Endothelial cell of umbilical vein (primary cell): Measurements from ENCODE around the gene TWIST2. TPM values are rescaled to one million over a fixed set of nuclear protein-coding genes. Genes with fewer than 3 reads are reported as not detected.

Experiments used
- BruUV-seq: library from RNA; stranded (reverse); fragments of 400-500 nt; replicated peaks from 2 replicates; lab custom pipeline; 2021; lab: Mats Ljungman, UMichigan
- CTCF ChIA-PET: fragments of 300-600, 350-600 bp; sonication (Branson Sonifier 250); formaldehyde crosslinking; loops from one replicate; lab custom pipeline; 2021; ENCODE audit warnings: antibody characterized with exemption, inconsistent platforms; lab: Charles Lee
- POLR2A ChIA-PET: fragments of 300-600, 350-600 bp; sonication (Branson Sonifier 250); formaldehyde crosslinking; loops from one replicate; lab custom pipeline; 2021; ENCODE audit warnings: antibody characterized with exemption, inconsistent platforms; lab: Charles Lee
- DNase-seq: peaks from one replicate; pipeline ENCODE4 v3.0.0-alpha.2; 2011; ENCODE audit warnings: low read depth, low spot score
- FAIRE-seq: peaks from 2 replicates; lab custom pipeline; 2011; peaks lifted over from hg19 to GRCh38; lab: Jason Lieb, UNC
- H2AFZ ChIP-seq: 2 replicates; pipeline ENCODE4 v1.6.0; 2012; ENCODE audit warnings: low read depth, low read length, control low read depth, inconsistent platforms
- H3K27ac ChIP-seq: 2 replicates; pipeline ENCODE4 v1.5.1; 2011; ENCODE audit warnings: low read depth, mild to moderate bottlenecking, control low read depth, low read length, moderate library complexity; ENCODE audit not compliant: insufficient read depth
- H3K27me3 ChIP-seq, 2 experiments: 2 replicates each; pipeline versions ENCODE4 v1.6.0 to v1.6.1; 2011; ENCODE audit warnings: low read length in 2 of 2, mixed read lengths in 1 of 2; ENCODE audit not compliant: control insufficient read depth in 2 of 2, insufficient read depth in 2 of 2
- H3K36me3 ChIP-seq, 2 experiments: 2 replicates in 1 of 2; 3 replicates in 1 of 2; pipeline ENCODE4 v1.5.1; 2011; ENCODE audit warnings: low read length in 2 of 2, mild to moderate bottlenecking in 1 of 2, moderate library complexity in 1 of 2; ENCODE audit not compliant: control insufficient read depth in 2 of 2, insufficient read depth in 2 of 2; ENCODE audit errors: extremely low read depth in 1 of 2
- H3K4me1 ChIP-seq: 3 replicates; pipeline ENCODE4 v1.5.1; 2011; ENCODE audit warnings: mild to moderate bottlenecking, low read length; ENCODE audit not compliant: control insufficient read depth, insufficient read depth; ENCODE audit errors: extremely low read depth
- H3K4me2 ChIP-seq: 2 replicates; pipeline ENCODE4 v1.6.1; 2011; ENCODE audit warnings: low read length, control low read depth, mixed read lengths; ENCODE audit not compliant: insufficient read depth
- H3K4me3 ChIP-seq, 3 experiments: fragments of 200-600 bp in 1 of 3; sonication (generic), shearing (Covaris generic) in 1 of 3; replicated peaks in 1 of 3; 2 replicates each; pipeline ENCODE4 v1.5.1; 2011 to 2016; ENCODE audit warnings: control low read depth in 3 of 3, low read length in 3 of 3, mild to moderate bottlenecking in 2 of 3, inconsistent platforms in 1 of 3, low read depth in 1 of 3, moderate library complexity in 1 of 3; ENCODE audit not compliant: insufficient read depth in 1 of 3
- H3K79me2 ChIP-seq: 2 replicates; pipeline ENCODE4 v1.6.0; 2012; ENCODE audit warnings: low read length, inconsistent platforms; ENCODE audit not compliant: control insufficient read depth, insufficient read depth
- H3K9ac ChIP-seq: replicated peaks from 2 replicates; pipeline ENCODE3; 2011; ENCODE audit warnings: low read length, control low read depth; ENCODE audit not compliant: insufficient read depth; ENCODE audit errors: extremely low read depth
- H3K9me1 ChIP-seq: replicated peaks from 3 replicates; pipeline ENCODE4 v1.6.0; 2011; ENCODE audit warnings: mild to moderate bottlenecking, low read length; ENCODE audit not compliant: control insufficient read depth, insufficient read depth; ENCODE audit errors: extremely low read depth
- H3K9me3 ChIP-seq: replicated peaks from 2 replicates; pipeline ENCODE4 v1.5.1; 2012; ENCODE audit warnings: low read length, inconsistent platforms; ENCODE audit not compliant: control insufficient read depth, insufficient read depth
- H4K20me1 ChIP-seq: replicated peaks from 2 replicates; pipeline ENCODE3; 2011; ENCODE audit warnings: mild to moderate bottlenecking, low read length; ENCODE audit not compliant: control insufficient read depth, insufficient read depth; ENCODE audit errors: extremely low read depth
- CTCF ChIP-seq, 2 donors: IDR thresholded peaks; 1 replicate in 1 of 2; 2 replicates in 1 of 2; pipeline ENCODE4 v1.5.1; 2011; ENCODE audit warnings: low read length in 2 of 2, mild to moderate bottlenecking in 2 of 2, moderate library complexity in 2 of 2, control low read depth in 1 of 2, inconsistent platforms in 1 of 2, low read depth in 1 of 2; ENCODE audit not compliant: insufficient read depth in 1 of 2; ENCODE audit errors: extremely low read depth in 1 of 2
- EZH2 ChIP-seq: IDR thresholded peaks from 2 replicates; pipeline ENCODE4 v1.6.1; 2012; ENCODE audit warnings: borderline replicate concordance, low read depth, mild to moderate bottlenecking, moderate library complexity, low read length, inconsistent platforms; ENCODE audit not compliant: severe bottlenecking
- FOS ChIP-seq: IDR thresholded peaks from 2 replicates; pipeline ENCODE4 v1.6.1; 2011; ENCODE audit warnings: mild to moderate bottlenecking, low read length, moderate library complexity, borderline replicate concordance; ENCODE audit not compliant: insufficient read depth
- GATA2 ChIP-seq: IDR thresholded peaks from 2 replicates; pipeline ENCODE4 v1.7.0; 2011; ENCODE audit warnings: low read depth, mild to moderate bottlenecking, moderate library complexity, mixed read lengths, low read length; ENCODE audit not compliant: insufficient read length, insufficient read depth
- JUN ChIP-seq: IDR thresholded peaks from 2 replicates; pipeline ENCODE4 v1.6.1; 2011; ENCODE audit warnings: borderline replicate concordance, low read depth; ENCODE audit not compliant: insufficient read length, insufficient read depth
- MYC ChIP-seq: IDR thresholded peaks from one replicate; pipeline ENCODE4 v1.6.1; 2011; ENCODE audit warnings: mild to moderate bottlenecking, low read depth, low read length
- POLR2A ChIP-seq: IDR thresholded peaks from 2 replicates; pipeline ENCODE4 v1.6.1; 2012; ENCODE audit warnings: low read depth, mild to moderate bottlenecking, control low read depth, low read length
- POLR2AphosphoS5 ChIP-seq: IDR thresholded peaks from 2 replicates; pipeline ENCODE4 v1.6.1; 2012; ENCODE audit warnings: low read depth, mild to moderate bottlenecking, control low read depth, low read length, moderate library complexity; ENCODE audit not compliant: insufficient read depth
- dilution Hi-C: fragments of 300-500 bp; cut with MboI; formaldehyde crosslinking; loops from one replicate; pipeline ENCODE4 v1.15.0; 2019; ENCODE audit warnings: low sequenced_read_pairs; ENCODE audit not compliant: extremely low pct_ligation_motif_present
- intact Hi-C: fragments of 100-400 bp; cut with micrococcal nuclease; formaldehyde crosslinking; loops from one replicate; pipeline ENCODE4 v1.10.0; 2022
- polyA plus RNA-seq, 4 experiments: library from polyadenylated mRNA; depleted of rRNA in 3 of 4; stranded (reverse) in 3 of 4; unstranded in 1 of 4; fragments of >200 nt; gene quantifications; 2 replicates each; pipeline versions ENCODE4 v1.2.1 to v1.2.3, GENCODE V29; 2011 to 2012; ENCODE audit warnings: missing spikeins in 1 of 4
- total RNA-seq: library from RNA; stranded (reverse); gene quantifications from 2 replicates; pipeline ENCODE4 v1.2.3, GENCODE V29; 2021
- TF ChIP-seq, protein P1 (sequence below): IDR thresholded peaks from 2 replicates; pipeline ENCODE4 v1.6.1; 2011; ENCODE audit not compliant: insufficient read depth, insufficient read length

TWIST2 gene
- total and polyA plus RNA-seq, 2 donors (not counting 3 experiments of a cell fraction or from before 2014, with no cell fraction given) = 2.3 to 3.4 TPM

DNA sequence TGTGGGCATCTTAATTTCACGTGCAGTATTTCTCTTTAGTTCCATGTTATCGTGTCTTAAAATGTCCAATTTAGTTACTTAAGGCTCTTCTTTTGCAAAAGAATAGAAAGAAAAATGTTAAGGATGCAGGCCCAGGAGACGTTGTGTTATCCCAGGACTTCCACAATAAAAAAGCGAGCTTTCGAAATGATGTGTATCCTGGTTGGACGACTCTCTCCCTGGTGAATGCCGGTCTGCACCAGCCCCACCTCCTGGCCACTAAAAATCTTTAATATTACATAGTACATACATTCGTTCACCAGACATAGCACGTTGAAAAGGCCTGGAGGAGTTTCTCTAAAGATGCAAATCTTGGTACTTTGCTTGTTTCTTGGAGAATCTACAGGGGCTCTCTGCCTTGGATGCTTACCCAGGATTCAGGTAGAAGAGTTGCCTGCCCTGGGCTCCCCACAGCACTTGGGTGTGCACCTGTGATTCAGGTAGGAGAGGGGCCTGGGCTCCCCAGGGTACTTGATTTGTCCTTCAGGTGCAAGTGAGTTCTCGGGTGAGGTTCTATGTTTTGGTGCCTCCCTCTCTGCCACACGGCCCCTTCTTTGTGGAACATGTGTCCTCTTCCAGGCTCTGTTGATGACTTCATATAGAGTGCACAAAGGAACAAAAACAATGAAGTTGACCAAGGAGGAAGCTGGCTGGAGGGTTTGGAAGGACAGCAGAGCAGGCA, 26.6 kb downstream of the TWIST2 start:
- Histone ChIP-seq H3K9ac (no peak overlapping the region), H3K27me3 (no peaks in the 10 kb centered on the region), H3K4me3 (no peak overlapping the region), H3K9me3 (no peaks in the 10 kb centered on the region), H3K36me3 (no peaks in the 10 kb centered on the region), H3K27ac (no peak overlapping the region), H3K4me1 (no peaks in the 10 kb centered on the region), H4K20me1 (no peaks in the 10 kb centered on the region), H3K4me2 (no peak overlapping the region), H3K79me2 (no peaks in the 10 kb centered on the region), H2AFZ (no peak overlapping the region), H3K9me1 (no peaks in the 10 kb centered on the region)
- CTCF ChIA-PET = interaction anchor here (0.6 to 2.8 kb wide), 17 partner anchors 12 to 504 kb away, joined by 3 to 24 read pairs (median 4); partner anchors contain the start of gene TWIST2
- TF ChIP-seq CTCF (IDR thresholded peaks at IDR 0.05; ENCODE audit: extremely low read depth in 1 of 2, insufficient read depth in 1 of 2, low read depth in 1 of 2, low read length in 2 of 2) = no peak
- TF ChIP-seq GATA2 = no peak
- TF ChIP-seq POLR2AphosphoS5 = no peak
- no peak for TF ChIP-seq EZH2
- TF ChIP-seq FOS = no peak
- TF ChIP-seq MYC = no peak
- TF ChIP-seq POLR2A = no peak
- TF ChIP-seq JUN = no peak
- TF ChIP-seq, protein P1, sequence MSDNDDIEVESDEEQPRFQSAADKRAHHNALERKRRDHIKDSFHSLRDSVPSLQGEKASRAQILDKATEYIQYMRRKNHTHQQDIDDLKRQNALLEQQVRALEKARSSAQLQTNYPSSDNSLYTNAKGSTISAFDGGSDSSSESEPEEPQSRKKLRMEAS = no peak
- POLR2A ChIA-PET = no interaction called here
- dilution Hi-C loops = no loop called here
- FAIRE-seq = no peak
- no peak for DNase-seq
- no TSS peak for BruUV-seq
- intact Hi-C loops = no loop called here
